Measurements from ENCODE around the gene SLC38A3. TPM values are rescaled to one million over a fixed set of nuclear protein-coding genes. Genes with fewer than 3 reads are reported as not detected.

SLC38A3 gene
- total RNA-seq, 2 donors from 2014 or later: 2.4 to 7.9 TPM

GRCh38 chr3:50167069-50167840 lies 37.8 kb upstream of the SLC38A3 start:
- Histone ChIP-seq H3K4me1 (peaks cover 0 to 96% of the 10 kb centered on the region in 2 donors), H3K36me3 (no peaks in the 10 kb centered on the region), H3K27me3 (no peaks in the 10 kb centered on the region), H3K9me3 (no peaks in the 10 kb centered on the region), H3K27ac (peak overlapping the region; percentile 62 to 77), H3K4me3 (no peak overlapping the region)
- TF ChIP-seq, protein P1, sequence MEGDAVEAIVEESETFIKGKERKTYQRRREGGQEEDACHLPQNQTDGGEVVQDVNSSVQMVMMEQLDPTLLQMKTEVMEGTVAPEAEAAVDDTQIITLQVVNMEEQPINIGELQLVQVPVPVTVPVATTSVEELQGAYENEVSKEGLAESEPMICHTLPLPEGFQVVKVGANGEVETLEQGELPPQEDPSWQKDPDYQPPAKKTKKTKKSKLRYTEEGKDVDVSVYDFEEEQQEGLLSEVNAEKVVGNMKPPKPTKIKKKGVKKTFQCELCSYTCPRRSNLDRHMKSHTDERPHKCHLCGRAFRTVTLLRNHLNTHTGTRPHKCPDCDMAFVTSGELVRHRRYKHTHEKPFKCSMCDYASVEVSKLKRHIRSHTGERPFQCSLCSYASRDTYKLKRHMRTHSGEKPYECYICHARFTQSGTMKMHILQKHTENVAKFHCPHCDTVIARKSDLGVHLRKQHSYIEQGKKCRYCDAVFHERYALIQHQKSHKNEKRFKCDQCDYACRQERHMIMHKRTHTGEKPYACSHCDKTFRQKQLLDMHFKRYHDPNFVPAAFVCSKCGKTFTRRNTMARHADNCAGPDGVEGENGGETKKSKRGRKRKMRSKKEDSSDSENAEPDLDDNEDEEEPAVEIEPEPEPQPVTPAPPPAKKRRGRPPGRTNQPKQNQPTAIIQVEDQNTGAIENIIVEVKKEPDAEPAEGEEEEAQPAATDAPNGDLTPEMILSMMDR (IDR thresholded peaks at IDR 0.05): no peak
- no peak for DNase-seq (ENCODE audit: low spot score)

GRCh38 chr3:50167841-50168209 lies 37.2 kb upstream of the SLC38A3 start:
- Histone ChIP-seq H3K4me3 (no peak overlapping the region), H3K4me1 (peaks cover 0 to 98% of the 10 kb centered on the region in 2 donors), H3K27ac (peak overlapping the region; percentile 47 to 77), H3K9me3 (no peaks in the 10 kb centered on the region), H3K27me3 (no peaks in the 10 kb centered on the region), H3K36me3 (no peaks in the 10 kb centered on the region)
- no peak for DNase-seq (ENCODE audit: low spot score)
- TF ChIP-seq, protein P1 (IDR thresholded peaks at IDR 0.05): no peak

DNA sequence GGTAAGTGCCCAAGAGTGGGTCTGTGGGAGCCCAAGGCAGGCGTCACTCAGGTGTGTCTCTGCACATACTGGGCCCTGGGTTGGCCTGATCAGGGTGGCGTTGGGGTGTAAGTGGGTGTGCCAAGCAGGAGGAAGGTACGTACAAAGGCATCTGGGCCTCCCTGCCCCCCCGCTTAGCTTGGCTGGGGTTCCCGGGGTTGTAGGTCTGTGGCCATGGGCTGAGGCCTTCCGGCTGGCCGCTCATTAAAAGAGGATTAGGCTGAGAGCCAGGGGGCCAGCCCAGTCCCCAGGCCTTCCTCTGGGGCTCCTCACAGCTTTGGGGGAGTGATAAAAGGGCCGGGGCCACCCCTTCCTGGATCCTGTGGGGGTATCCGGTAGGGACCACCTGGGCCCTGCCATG lies 36.7 kb upstream of the SLC38A3 start:
- Histone ChIP-seq H3K27me3 (no peaks in the 10 kb centered on the region), H3K36me3 (no peaks in the 10 kb centered on the region), H3K4me3 (no peak overlapping the region), H3K4me1 (peaks cover 0 to 95% of the 10 kb centered on the region in 2 donors), H3K27ac (peak overlapping the region; percentile 61 to 77), H3K9me3 (no peaks in the 10 kb centered on the region)
- TF ChIP-seq, protein P1 (IDR thresholded peaks at IDR 0.05): no peak
- DNase-seq (ENCODE audit: low spot score): no peak

DNA sequence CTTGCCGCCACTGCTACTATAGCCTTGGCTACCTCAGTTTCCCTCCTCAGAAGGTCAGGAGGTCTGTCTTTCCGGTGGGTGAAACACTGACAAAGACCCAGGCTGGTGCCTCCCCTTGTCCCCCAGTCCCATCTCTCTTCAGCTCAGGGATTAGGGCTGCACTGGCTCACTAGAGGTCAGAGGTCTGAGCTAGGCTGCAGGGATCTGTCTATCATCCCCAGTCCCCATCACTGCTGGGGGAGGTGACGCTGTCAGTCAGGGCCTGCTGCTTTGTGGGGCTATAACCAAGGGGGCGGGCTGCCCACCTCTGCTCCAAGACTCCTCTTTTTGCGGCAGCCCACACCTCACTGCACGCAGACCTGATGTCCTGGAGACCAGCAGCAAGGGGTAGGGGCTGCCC lies 36.3 kb upstream of the SLC38A3 start:
- Histone ChIP-seq H3K27me3 (no peaks in the 10 kb centered on the region), H3K4me3 (no peak overlapping the region), H3K9me3 (no peaks in the 10 kb centered on the region), H3K4me1 (peaks cover 0 to 91% of the 10 kb centered on the region in 2 donors), H3K27ac (peak overlapping the region; percentile 61 to 77), H3K36me3 (no peaks in the 10 kb centered on the region)
- TF ChIP-seq, protein P1 (IDR thresholded peaks at IDR 0.05): no peak
- DNase-seq (ENCODE audit: low spot score): no peak

GRCh38 chr3:50169232-50169832 lies 35.7 kb upstream of the SLC38A3 start:
- no peak overlapping the region for H3K4me3 ChIP-seq
- H3K27me3 ChIP-seq: no peaks in the 10 kb centered on the region
- H3K4me1 ChIP-seq: peaks cover 0 to 86% of the 10 kb centered on the region in 2 donors
- H3K36me3 ChIP-seq: no peaks in the 10 kb centered on the region
- DNase-seq (ENCODE audit: low spot score): no peak
- TF ChIP-seq, protein P1 (IDR thresholded peaks at IDR 0.05): no peak
- H3K27ac ChIP-seq: peak overlapping the region; percentile 61 to 77
- no peaks in the 10 kb centered on the region for H3K9me3 ChIP-seq
